ENCODE data around the gene TNNT2. TPM values are rescaled to one million over a fixed set of nuclear protein-coding genes. Genes with fewer than 3 reads are reported as not detected.

The TNNT2 gene
- total and polyA plus RNA-seq, 2 donors (not counting 1 experiment from before 2014, with no cell fraction given), result not detected

- no peaks in the 10 kb centered on the region for H3K79me2 ChIP-seq (ENCODE audit: control insufficient read depth, insufficient read depth, low read length)
- peaks cover 17% of the 10 kb centered on the region for H3K27me3 Mint-ChIP-seq
- no peak for ATAC-seq (ENCODE audit: low read depth)
These were observed 50.8 kb downstream of the TNNT2 start for GRCh38 chr1:201326710-201327109.

GRCh38 chr1:201325678-201326060 lies 51.8 kb downstream of the TNNT2 start:
- TF ChIP-seq CTCF (IDR thresholded peaks at IDR 0.05) (no peak), EZH2 (IDR thresholded peaks at IDR 0.05; ENCODE audit: borderline replicate concordance, insufficient read depth, low read depth, low read length, poor library complexity, severe bottlenecking) (no peak)

More at GRCh38 chr1:201326710-201327109, 50.8 kb downstream of the TNNT2 start:
- peaks cover 0 to 3% (median 0%) of the 10 kb centered on the region in 4 experiments for H3K27me3 ChIP-seq (replicated peaks in 1 of 4; ENCODE audit: control extremely low read depth in 1 of 4, control insufficient read depth in 3 of 4, insufficient read depth in 4 of 4, low read length in 3 of 4)
- no peaks in the 10 kb centered on the region for H3K9me3 ChIP-seq (ENCODE audit: control extremely low read depth in 1 of 3, control insufficient read depth in 2 of 3, insufficient read depth in 1 of 3, low read length in 2 of 3)
- no peak overlapping the region for H3K4me2 ChIP-seq (replicated peaks; ENCODE audit: low read depth, low read length, poor library complexity, severe bottlenecking)
- DNase-seq, result no peak
- ChIA-PET POLR2A (no interaction called here), CTCF (no interaction called here)
- H2AFZ ChIP-seq (ENCODE audit: insufficient read depth, low read depth, low read length, poor library complexity, severe bottlenecking), result no peak overlapping the region
- TF ChIP-seq CTCF (IDR thresholded peaks at IDR 0.05) (no peak), EZH2 (IDR thresholded peaks at IDR 0.05; ENCODE audit: borderline replicate concordance, insufficient read depth, low read depth, low read length, poor library complexity, severe bottlenecking) (no peak)
- H3K4me1 ChIP-seq (ENCODE audit: control insufficient read depth in 2 of 2, insufficient read depth in 2 of 2, low read length in 2 of 2), result no peaks in the 10 kb centered on the region
- 83% methylated on average over 4 of the region's 4 CpGs for WGBS (ENCODE audit: insufficient coverage)
- no peaks in the 10 kb centered on the region for H4K20me1 ChIP-seq (ENCODE audit: control insufficient read depth, insufficient read depth, low read length, poor library complexity, severe bottlenecking)
- Mint-ChIP-seq H3K27ac (no peak overlapping the region), H3K9me3 (ENCODE audit: insufficient read depth) (no peaks in the 10 kb centered on the region), H3K4me3 (no peak overlapping the region), H3K4me1 (no peaks in the 10 kb centered on the region)
- no peak overlapping the region for H3K9ac ChIP-seq (ENCODE audit: low read length)
- intact Hi-C loops (cut with micrococcal nuclease), result no loop called here
- no peaks in the 10 kb centered on the region for H3K36me3 ChIP-seq (replicated peaks in 1 of 2; ENCODE audit: control extremely low read depth in 1 of 2, control insufficient read depth in 1 of 2, extremely low read depth in 1 of 2, insufficient read depth in 2 of 2, low read length in 1 of 2)
- H3K4me3 ChIP-seq (ENCODE audit: control extremely low read depth in 1 of 5, extremely low read depth in 1 of 5, insufficient read depth in 1 of 5, low read depth in 2 of 5, low read length in 4 of 5), result no peak overlapping the region
- no peak overlapping the region for H3K27ac ChIP-seq (ENCODE audit: low read length in 2 of 2)

More at GRCh38 chr1:201325678-201326060, 51.8 kb downstream of the TNNT2 start:
- ATAC-seq (ENCODE audit: low read depth) (no peak), DNase-seq (no peak)
- ChIA-PET POLR2A (no interaction called here), CTCF (no interaction called here)
- no peaks in the 10 kb centered on the region for H3K9me3 Mint-ChIP-seq (ENCODE audit: insufficient read depth)
- Histone ChIP-seq H3K4me1 (ENCODE audit: control insufficient read depth in 2 of 2, insufficient read depth in 2 of 2, low read length in 2 of 2) (no peaks in the 10 kb centered on the region), H3K4me2 (replicated peaks; ENCODE audit: low read depth, low read length, poor library complexity, severe bottlenecking) (no peak overlapping the region), H3K4me3 (ENCODE audit: control extremely low read depth in 1 of 5, extremely low read depth in 1 of 5, insufficient read depth in 1 of 5, low read depth in 2 of 5, low read length in 4 of 5) (no peak overlapping the region), H3K9ac (ENCODE audit: low read length) (no peak overlapping the region), H3K36me3 (replicated peaks in 1 of 2; ENCODE audit: control extremely low read depth in 1 of 2, control insufficient read depth in 1 of 2, extremely low read depth in 1 of 2, insufficient read depth in 2 of 2, low read length in 1 of 2) (no peaks in the 10 kb centered on the region), H3K9me3 (ENCODE audit: control extremely low read depth in 1 of 3, control insufficient read depth in 2 of 3, insufficient read depth in 1 of 3, low read length in 2 of 3) (no peaks in the 10 kb centered on the region), H2AFZ (ENCODE audit: insufficient read depth, low read depth, low read length, poor library complexity, severe bottlenecking) (no peak overlapping the region), H3K79me2 (ENCODE audit: control insufficient read depth, insufficient read depth, low read length) (no peaks in the 10 kb centered on the region), H3K27ac (ENCODE audit: low read length in 2 of 2) (no peak overlapping the region), H4K20me1 (ENCODE audit: control insufficient read depth, insufficient read depth, low read length, poor library complexity, severe bottlenecking) (no peaks in the 10 kb centered on the region), H3K27me3 (replicated peaks in 1 of 4; ENCODE audit: control extremely low read depth in 1 of 4, control insufficient read depth in 3 of 4, insufficient read depth in 4 of 4, low read length in 3 of 4) (no peaks in the 10 kb centered on the region)
- intact Hi-C loops (cut with micrococcal nuclease), result no loop called here
- 90% methylated on average over 8 of the region's 8 CpGs for WGBS (ENCODE audit: insufficient coverage)
- H3K27ac Mint-ChIP-seq, result no peak overlapping the region
- H3K27me3 Mint-ChIP-seq, result peaks cover 14% of the 10 kb centered on the region
- no peaks in the 10 kb centered on the region for H3K4me1 Mint-ChIP-seq
- H3K4me3 Mint-ChIP-seq, result no peak overlapping the region

Data from B cell (primary cell).